Measurements from ENCODE around the gene TRIO. TPM values are rescaled to one million over a fixed set of nuclear protein-coding genes. Genes with fewer than 3 reads are reported as not detected.

Gene TRIO
- polyA plus RNA-seq, 1 of the 3 experiments (the other 2 are of a cell fraction): 229 TPM

GRCh38 chr5:14447958-14448911 lies 305.1 kb downstream of the TRIO start:
- ChIA-PET POLR2A (no interaction called here), CTCF (interaction anchor here (1.0 to 1.5 kb wide), 5 partner anchors 22 to 200 kb away, joined by 3 to 7 read pairs (median 3); no protein-coding TSS in a partner anchor)
- Histone ChIP-seq H3K4me1 (ENCODE audit: control insufficient read depth in 1 of 2, insufficient read depth in 2 of 2, low read depth in 1 of 2, low read length in 1 of 2) (peaks cover 89 to 92% of the 10 kb centered on the region in 2 experiments), H3K9me2 (no peaks in the 10 kb centered on the region), H3K4me3 (ENCODE audit: low read depth in 2 of 2, low read length in 1 of 2) (peak overlapping the region; percentile 19 to 25; a peak in 3 of 4 replicates), H3K4me2 (peak overlapping the region; percentile 58), H4K20me1 (ENCODE audit: insufficient read depth) (peaks cover 9% of the 10 kb centered on the region), H2AFZ (ENCODE audit: low read depth) (no peak overlapping the region), H3K27me3 (ENCODE audit: insufficient read depth) (no peaks in the 10 kb centered on the region), H3F3A (replicated peaks; ENCODE audit: insufficient read depth) (peaks cover 88% of the 10 kb centered on the region), H3K36me3 (replicated peaks in 1 of 2; ENCODE audit: control insufficient read depth in 1 of 2, insufficient read depth in 2 of 2, low read length in 1 of 2) (peaks cover 42 to 62% of the 10 kb centered on the region in 2 experiments), H3K79me2 (ENCODE audit: insufficient read depth) (peaks cover 93% of the 10 kb centered on the region), H3K27ac (ENCODE audit: low read depth in 2 of 2, low read length in 1 of 2) (peak overlapping the region; percentile 98 to 100), H3K9me3 (no peaks in the 10 kb centered on the region), H3K9ac (peak overlapping the region; percentile 80)
- WGBS (ENCODE audit: low lambda C conversion rate): 43% methylated on average over 8 of the region's 17 CpGs
- DNase-seq: peak; percentile 65
- 0 out of 2 replicates have a peak, but pooled peaks have one; percentile 5 for TF ChIP-seq TAF1 (IDR thresholded peaks at IDR 0.05; ENCODE audit: borderline replicate concordance, low read depth, low read length)
- peak; percentile 45 for TF ChIP-seq POLR2AphosphoS5 (IDR thresholded peaks at IDR 0.05; ENCODE audit: low read depth, low read length)
- no peak for TF ChIP-seq MEF2A (IDR thresholded peaks at IDR 0.05; ENCODE audit: borderline replicate concordance, low read depth)
- peak; percentile 24; the same call in 1 of the 2 replicates for TF ChIP-seq SIN3A (IDR thresholded peaks at IDR 0.05; ENCODE audit: borderline replicate concordance, low read depth, low read length)
- TF ChIP-seq USF1 (IDR thresholded peaks at IDR 0.05; ENCODE audit: borderline replicate concordance, low read depth): peak; percentile 11; the same call in 1 of the 2 replicates
- TF ChIP-seq TCF12 (IDR thresholded peaks at IDR 0.05): peak; percentile 64; the same call in 1 of the 2 replicates
- peak; percentile 30; the same call in 1 of the 2 replicates for TF ChIP-seq USF2 (IDR thresholded peaks at IDR 0.05; ENCODE audit: borderline replicate concordance, low read depth, low read length)
- TF ChIP-seq MAX (IDR thresholded peaks at IDR 0.05; ENCODE audit: low read depth): peak; percentile 48
- 0 out of 2 replicates have a peak, but pooled peaks have one; percentile 10 for TF ChIP-seq JUND (IDR thresholded peaks at IDR 0.05)
- peak in 1 of 2 experiments; percentile 61; a peak in 2 of 4 replicates for TF ChIP-seq EP300 (IDR thresholded peaks at IDR 0.05; ENCODE audit: borderline replicate concordance in 1 of 2, low read depth in 1 of 2, low read length in 1 of 2)
- no peak for TF ChIP-seq CHD2 (IDR thresholded peaks at IDR 0.05; ENCODE audit: low read length, partially characterized antibody)
- TF ChIP-seq MXI1 (IDR thresholded peaks at IDR 0.05; ENCODE audit: low read depth, low read length): peak; percentile 82
- TF ChIP-seq NFIC (IDR thresholded peaks at IDR 0.05; ENCODE audit: borderline replicate concordance): peak; percentile 37; the same call in 1 of the 2 replicates
- TF ChIP-seq TEAD4 (IDR thresholded peaks at IDR 0.05; ENCODE audit: borderline replicate concordance, insufficient read depth): no peak
